GM23248 (cell line): ENCODE measurements around the gene PCBP3. TPM values are rescaled to one million over a fixed set of nuclear protein-coding genes. Genes with fewer than 3 reads are reported as not detected.

ENCODE experiments used
- DNase-seq: peaks from one replicate; pipeline ENCODE4 v3.0.0-alpha.2; 2015
- H2AFZ ChIP-seq: fragments of 200-600 bp; sonication (generic); 2 replicates; pipeline ENCODE4 v1.6.1; 2016; ENCODE audit warnings: antibody characterized with exemption
- H3F3A ChIP-seq: fragments of 200-600 bp; sonication (generic); 2 replicates; pipeline ENCODE4 v1.6.1; 2016; ENCODE audit warnings: mild to moderate bottlenecking, antibody characterized with exemption, mixed run types; ENCODE audit not compliant: insufficient read depth
- H3K27ac ChIP-seq: fragments of 200-600 bp; sonication (generic); 2 replicates; pipeline ENCODE4 v1.5.1; 2016; ENCODE audit warnings: mild to moderate bottlenecking
- H3K27me3 ChIP-seq: fragments of 200-600 bp; sonication (generic); replicated peaks from 2 replicates; pipeline ENCODE4 v1.6.1; 2016; ENCODE audit warnings: mild to moderate bottlenecking; ENCODE audit not compliant: insufficient read depth
- H3K36me3 ChIP-seq: fragments of 200-600 bp; sonication (generic); 2 replicates; pipeline ENCODE4 v1.6.1; 2016; ENCODE audit warnings: low read depth, mild to moderate bottlenecking
- H3K4me1 ChIP-seq: fragments of 200-600 bp; sonication (generic); 2 replicates; pipeline ENCODE4 v1.6.1; 2016; ENCODE audit warnings: mild to moderate bottlenecking; ENCODE audit not compliant: insufficient read depth
- H3K4me2 ChIP-seq: fragments of 200-600 bp; sonication (generic); one replicate; pipeline ENCODE4 v1.6.1; 2016; ENCODE audit warnings: mild to moderate bottlenecking; ENCODE audit not compliant: unreplicated experiment
- H3K4me3 ChIP-seq: fragments of 200-600 bp; sonication (generic); 2 replicates; pipeline ENCODE4 v1.5.1; 2016; ENCODE audit warnings: mild to moderate bottlenecking
- H3K79me2 ChIP-seq: fragments of 200-600 bp; sonication (generic); 2 replicates; pipeline ENCODE4 v1.6.1; 2016; ENCODE audit warnings: mild to moderate bottlenecking; ENCODE audit not compliant: insufficient read depth
- H3K9ac ChIP-seq: fragments of 200-600 bp; sonication (generic); 2 replicates; pipeline ENCODE4 v1.6.1; 2016; ENCODE audit warnings: mild to moderate bottlenecking
- H3K9me2 ChIP-seq: fragments of 200-600 bp; sonication (generic); 2 replicates; pipeline ENCODE4 v1.6.1; 2016; ENCODE audit warnings: mixed run types, mild to moderate bottlenecking, moderate library complexity; ENCODE audit not compliant: insufficient read depth
- H3K9me3 ChIP-seq: fragments of 200-600 bp; sonication (generic); one replicate; pipeline ENCODE4 v1.6.1; 2017; ENCODE audit warnings: low read depth
- H4K20me1 ChIP-seq: fragments of 200-600 bp; sonication (generic); 2 replicates; pipeline ENCODE4 v1.6.0; 2016; ENCODE audit not compliant: insufficient read depth
- EZH2 ChIP-seq: fragments of 200-600 bp; sonication (generic); IDR thresholded peaks from 2 replicates; pipeline ENCODE4 v1.6.1; 2018; ENCODE audit warnings: antibody characterized with exemption, mild to moderate bottlenecking; ENCODE audit not compliant: insufficient read depth, poor library complexity, severe bottlenecking
- EZH2phosphoT487 ChIP-seq: fragments of 200-600 bp; sonication (generic); IDR thresholded peaks from 2 replicates; pipeline ENCODE4 v1.6.1; 2018; ENCODE audit warnings: antibody characterized with exemption, moderate library complexity, mild to moderate bottlenecking, low read depth; ENCODE audit not compliant: insufficient read depth
- WGBS, 2 experiments: methylation state at CpG; one replicate each; pipeline ENCODE4 v1.1.6; 2015 to 2017; ENCODE audit warnings: low lambda C conversion rate in 2 of 2, low coverage in 1 of 2; ENCODE audit errors: missing lambda C conversion rate in 2 of 2; 5-methylcytosine and 5-hydroxymethylcytosine counted together
- in situ Hi-C: fragments of 300-500 bp; cut with MboI; formaldehyde crosslinking; loops from 2 replicates; pipeline ENCODE4 v1.15.0; 2020
- polyA plus RNA-seq: library from polyadenylated mRNA; unstranded; fragments of >200 nt; fragmentation: Nextera tagmentation; extraction: Ambion mirVana; gene quantifications from 2 replicates; pipeline ENCODE4 v1.2.1, GENCODE V29; 2016
- total RNA-seq: library from RNA; depleted of rRNA; stranded (reverse); fragments of >200 nt; shearing (Covaris generic); gene quantifications from 2 replicates; pipeline ENCODE4 v1.2.3, GENCODE V29; 2014

PCBP3 gene
- total and polyA plus RNA-seq, 2 experiments from 2014 or later, result 0.32 to 1.3 TPM

DNA sequence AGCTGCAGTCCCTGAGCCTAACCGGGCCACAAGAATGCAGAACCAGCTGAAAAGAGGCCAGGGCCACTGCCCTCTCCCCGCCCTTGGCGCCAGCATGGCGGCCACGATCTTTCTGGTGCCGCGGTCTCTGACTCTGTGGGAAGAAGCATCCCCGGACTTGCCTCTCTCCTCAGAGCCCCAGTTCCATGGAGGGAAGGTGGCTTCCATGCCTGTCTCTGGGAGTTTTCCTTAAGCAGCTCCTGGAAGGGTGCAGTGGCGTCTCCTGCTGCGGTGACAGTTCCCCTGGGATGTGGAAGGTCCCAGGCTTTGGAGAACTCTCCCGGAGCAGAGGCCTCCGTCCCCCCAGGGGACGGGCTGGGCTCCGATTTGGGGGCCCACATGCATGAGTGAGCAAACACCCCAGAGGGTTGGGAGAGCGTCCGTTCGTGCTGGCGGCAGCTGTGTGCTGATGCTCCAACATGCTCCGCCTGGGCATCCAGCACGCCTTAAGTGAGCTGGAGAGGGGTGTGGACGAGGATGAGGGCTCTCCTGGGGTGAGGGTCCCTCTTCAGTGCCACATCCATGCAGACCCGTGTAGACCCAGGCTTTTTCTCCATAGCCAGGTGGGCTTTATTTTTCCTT, 228.2 kb downstream of the PCBP3 start:
- Histone ChIP-seq H3K27me3 (no peaks in the 10 kb centered on the region), H3K4me3 (no peak overlapping the region), H3K36me3 (no peaks in the 10 kb centered on the region), H3K27ac (no peak overlapping the region), H3K9me2 (no peaks in the 10 kb centered on the region), H3F3A (peaks cover 8% of the 10 kb centered on the region; the same call in 1 of the 2 replicates), H2AFZ (no peak overlapping the region), H3K9ac (no peak overlapping the region), H4K20me1 (no peaks in the 10 kb centered on the region), H3K79me2 (no peaks in the 10 kb centered on the region), H3K4me1 (peaks cover 27% of the 10 kb centered on the region), H3K4me2 (no peak overlapping the region), H3K9me3 (no peaks in the 10 kb centered on the region)
- no peak for DNase-seq
- no peak for TF ChIP-seq EZH2
- no peak for TF ChIP-seq EZH2phosphoT487
- 92 to 94% methylated on average over 18 to 22 of the region's 22 CpGs for WGBS, 2 experiments
- in situ Hi-C loops, result no loop called here

DNA sequence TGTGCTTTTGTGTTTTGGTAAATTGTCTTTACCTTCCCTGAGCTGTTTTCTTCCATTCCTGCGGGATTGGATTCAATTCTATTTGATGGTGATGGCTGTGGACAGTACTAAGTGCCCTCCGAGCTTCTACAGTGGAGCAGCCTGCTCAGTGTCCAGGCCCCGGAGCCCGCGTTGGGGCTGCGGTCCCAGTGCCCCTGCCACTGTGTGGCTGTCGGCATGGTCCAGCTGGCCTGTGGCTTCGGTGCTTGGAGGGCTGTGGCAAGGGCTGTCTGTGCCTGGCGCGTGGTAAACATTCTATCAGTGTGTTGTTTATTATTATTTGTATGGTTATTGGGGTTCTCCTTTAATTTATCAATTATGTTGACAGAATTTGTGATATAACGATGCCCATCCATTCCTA, 228.9 kb downstream of the PCBP3 start:
- in situ Hi-C loops, result no loop called here
- Histone ChIP-seq H4K20me1 (no peaks in the 10 kb centered on the region), H3K4me2 (no peak overlapping the region), H3F3A (peaks cover 8% of the 10 kb centered on the region; the same call in 1 of the 2 replicates), H3K9me3 (no peaks in the 10 kb centered on the region), H3K4me1 (peaks cover 30% of the 10 kb centered on the region), H3K79me2 (no peaks in the 10 kb centered on the region), H3K4me3 (no peak overlapping the region), H2AFZ (no peak overlapping the region), H3K9me2 (no peaks in the 10 kb centered on the region), H3K36me3 (no peaks in the 10 kb centered on the region), H3K27me3 (no peaks in the 10 kb centered on the region), H3K9ac (no peak overlapping the region), H3K27ac (no peak overlapping the region)
- WGBS, 2 experiments, result 94 to 95% methylated on average over 11 of the region's 11 CpGs
- TF ChIP-seq EZH2phosphoT487 (no peak), EZH2 (no peak)
- no peak for DNase-seq

DNA sequence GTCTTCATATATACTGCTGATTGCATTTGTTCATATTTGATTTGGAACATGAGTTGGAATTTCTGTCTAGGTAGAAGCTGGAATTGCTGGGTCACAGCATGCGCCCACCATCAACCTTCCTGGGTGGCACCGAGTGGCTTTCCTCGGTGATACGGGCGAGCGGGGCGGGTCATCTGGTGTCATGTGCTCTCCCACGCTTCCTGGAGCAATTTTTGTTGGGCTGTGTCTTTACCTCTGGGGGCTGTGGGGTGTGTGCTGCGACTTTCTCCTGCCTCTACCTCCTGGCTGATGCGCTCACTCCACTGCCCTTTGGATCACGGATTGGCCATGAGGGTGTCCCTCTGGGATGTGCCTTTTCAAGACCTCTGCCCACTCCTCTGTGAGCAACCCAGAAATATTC, 229.4 kb downstream of the PCBP3 start:
- no peak for DNase-seq

DNA sequence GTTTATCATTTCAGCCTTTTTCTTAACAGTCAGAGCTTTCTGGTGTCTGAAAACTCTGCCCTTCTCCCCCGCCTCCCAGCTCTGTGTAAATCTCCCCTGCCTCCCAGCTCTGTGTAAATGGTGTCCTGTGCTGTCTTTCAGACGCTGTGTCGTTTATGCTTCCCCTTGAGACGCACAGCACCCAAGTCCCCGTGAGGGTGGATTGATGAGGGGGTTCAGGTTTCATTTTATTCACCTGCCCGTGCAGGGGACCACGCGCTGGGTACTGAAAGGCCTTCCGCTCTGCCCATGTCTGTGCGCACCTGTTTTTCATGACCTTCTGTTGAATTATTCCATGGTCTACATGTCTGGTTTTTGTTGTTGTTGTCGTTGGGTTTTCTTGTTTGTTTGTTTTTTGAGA, 229.9 kb downstream of the PCBP3 start:
- no peak overlapping the region for H2AFZ ChIP-seq
- no peaks in the 10 kb centered on the region for H4K20me1 ChIP-seq
- H3K9ac ChIP-seq, result no peak overlapping the region
- H3K9me2 ChIP-seq, result no peaks in the 10 kb centered on the region
- H3K27ac ChIP-seq, result no peak overlapping the region
- 97 to 98% methylated on average over 11 of the region's 11 CpGs for WGBS, 2 experiments
- TF ChIP-seq EZH2phosphoT487 (no peak), EZH2 (no peak)
- no peak for DNase-seq
- no peaks in the 10 kb centered on the region for H3K79me2 ChIP-seq
- H3K36me3 ChIP-seq, result no peaks in the 10 kb centered on the region
- no peaks in the 10 kb centered on the region for H3K9me3 ChIP-seq
- no peak overlapping the region for H3K4me2 ChIP-seq
- H3K4me3 ChIP-seq, result no peak overlapping the region
- peaks cover 34% of the 10 kb centered on the region for H3K4me1 ChIP-seq
- in situ Hi-C loops, result no loop called here
- no peaks in the 10 kb centered on the region for H3K27me3 ChIP-seq
- H3F3A ChIP-seq, result peaks cover 8% of the 10 kb centered on the region; the same call in 1 of the 2 replicates

More for the DNA sequence above, 229.4 kb downstream of the PCBP3 start:
- Histone ChIP-seq H3K9me2 (no peaks in the 10 kb centered on the region), H3F3A (peaks cover 8% of the 10 kb centered on the region; the same call in 1 of the 2 replicates), H3K4me2 (no peak overlapping the region), H3K4me1 (peaks cover 34% of the 10 kb centered on the region), H3K4me3 (no peak overlapping the region), H3K79me2 (no peaks in the 10 kb centered on the region), H2AFZ (no peak overlapping the region), H3K27ac (no peak overlapping the region), H4K20me1 (no peaks in the 10 kb centered on the region), H3K9me3 (no peaks in the 10 kb centered on the region), H3K27me3 (no peaks in the 10 kb centered on the region), H3K9ac (no peak overlapping the region), H3K36me3 (no peaks in the 10 kb centered on the region)
- no peak for TF ChIP-seq EZH2phosphoT487
- no peak for TF ChIP-seq EZH2
- in situ Hi-C loops, result no loop called here
- 96 to 98% methylated on average over 11 of the region's 11 CpGs for WGBS, 2 experiments

DNA sequence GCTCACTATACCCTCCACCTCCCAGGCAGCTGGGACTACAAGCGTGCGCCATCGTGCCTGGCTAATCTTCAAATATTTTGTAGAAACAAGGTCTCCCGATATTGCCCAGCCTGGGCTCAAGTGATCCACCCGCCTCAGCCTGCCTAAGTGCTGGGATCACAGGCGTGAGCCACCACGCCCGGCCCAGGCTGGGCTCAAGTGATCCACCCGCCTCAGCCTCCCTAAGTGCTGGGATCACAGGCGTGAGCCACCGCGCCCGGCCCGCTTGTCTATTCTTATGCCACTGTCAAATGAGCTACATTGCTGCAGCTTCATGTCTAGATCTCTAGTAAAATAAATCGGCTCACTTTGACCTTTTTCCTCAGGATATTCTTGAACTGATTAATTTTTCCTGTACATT, 230.3 kb downstream of the PCBP3 start:
- Histone ChIP-seq H3K27me3 (no peaks in the 10 kb centered on the region), H2AFZ (no peak overlapping the region), H3K4me2 (no peak overlapping the region), H3K9me2 (no peaks in the 10 kb centered on the region), H3K79me2 (no peaks in the 10 kb centered on the region), H4K20me1 (no peaks in the 10 kb centered on the region), H3K9me3 (no peaks in the 10 kb centered on the region), H3K36me3 (no peaks in the 10 kb centered on the region), H3K9ac (no peak overlapping the region), H3K4me3 (no peak overlapping the region), H3K27ac (no peak overlapping the region), H3K4me1 (peaks cover 34% of the 10 kb centered on the region), H3F3A (peaks cover 8% of the 10 kb centered on the region; the same call in 1 of the 2 replicates)
- DNase-seq, result no peak
- TF ChIP-seq EZH2, result no peak
- TF ChIP-seq EZH2phosphoT487, result no peak
- 97 to 98% methylated on average over 13 to 15 of the region's 15 CpGs for WGBS, 2 experiments
- in situ Hi-C loops, result no loop called here
